B cell (primary cell): ENCODE measurements around the gene TOGARAM2.

ENCODE experiments used
- EZH2 ChIP-seq: IDR thresholded peaks from 2 replicates; pipeline ENCODE4 v1.6.1; 2012; ENCODE audit warnings: borderline replicate concordance, low read depth, mild to moderate bottlenecking, moderate library complexity, low read length; ENCODE audit not compliant: insufficient read depth, poor library complexity, severe bottlenecking
- TF ChIP-seq, protein P1 (sequence below): fragments of 200-600 bp; IDR thresholded peaks from one replicate; pipeline ENCODE4 v1.8.0; 2022; ENCODE audit warnings: antibody characterized with exemption, mild to moderate bottlenecking

GRCh38 chr2:29084554-29084953 lies 103.5 kb downstream of the TOGARAM2 start:
- TF ChIP-seq, protein P1, sequence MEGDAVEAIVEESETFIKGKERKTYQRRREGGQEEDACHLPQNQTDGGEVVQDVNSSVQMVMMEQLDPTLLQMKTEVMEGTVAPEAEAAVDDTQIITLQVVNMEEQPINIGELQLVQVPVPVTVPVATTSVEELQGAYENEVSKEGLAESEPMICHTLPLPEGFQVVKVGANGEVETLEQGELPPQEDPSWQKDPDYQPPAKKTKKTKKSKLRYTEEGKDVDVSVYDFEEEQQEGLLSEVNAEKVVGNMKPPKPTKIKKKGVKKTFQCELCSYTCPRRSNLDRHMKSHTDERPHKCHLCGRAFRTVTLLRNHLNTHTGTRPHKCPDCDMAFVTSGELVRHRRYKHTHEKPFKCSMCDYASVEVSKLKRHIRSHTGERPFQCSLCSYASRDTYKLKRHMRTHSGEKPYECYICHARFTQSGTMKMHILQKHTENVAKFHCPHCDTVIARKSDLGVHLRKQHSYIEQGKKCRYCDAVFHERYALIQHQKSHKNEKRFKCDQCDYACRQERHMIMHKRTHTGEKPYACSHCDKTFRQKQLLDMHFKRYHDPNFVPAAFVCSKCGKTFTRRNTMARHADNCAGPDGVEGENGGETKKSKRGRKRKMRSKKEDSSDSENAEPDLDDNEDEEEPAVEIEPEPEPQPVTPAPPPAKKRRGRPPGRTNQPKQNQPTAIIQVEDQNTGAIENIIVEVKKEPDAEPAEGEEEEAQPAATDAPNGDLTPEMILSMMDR, result no peak
- no peak for TF ChIP-seq EZH2
